ENCODE data around the gene TJAP1. TPM values are rescaled to one million over a fixed set of nuclear protein-coding genes. Genes with fewer than 3 reads are reported as not detected.

The TJAP1 gene
- total RNA-seq, 1 donor from 2014 or later, result 45.3 TPM

GRCh38 chr6:43516367-43516696 lies 39.0 kb downstream of the TJAP1 start:
- H3K4me1 Mint-ChIP-seq, result peaks cover 29% of the 10 kb centered on the region
- H3K27ac Mint-ChIP-seq, result no peak overlapping the region
- H3K27me3 Mint-ChIP-seq, result no peaks in the 10 kb centered on the region
- no peak overlapping the region for H3K4me3 Mint-ChIP-seq
- no peak for TF ChIP-seq CTCF (IDR thresholded peaks at IDR 0.05)
- ChIA-PET CTCF (interaction anchor here (1.2 to 2.6 kb wide), 2 partner anchors 10 to 287 kb away, joined by 3 to 13 read pairs; partner anchors contain the start of gene DNPH1), POLR2A (interaction anchor here (0.5 to 2.5 kb wide), 16 partner anchors 9 to 637 kb away, joined by 3 to 15 read pairs (median 4); partner anchors contain the start of genes ABCC10, CNPY3, CUL7 and GTPBP2)
- intact Hi-C loops (cut with micrococcal nuclease), result loop anchor here (2.0 to 10.0 kb wide), 6 partner anchors 254 to 952 kb away; partner anchors contain the start of genes MEA1, NFKBIE, SRF and UBR2
- ATAC-seq (ENCODE audit: low read depth) (peak; percentile 2), DNase-seq (no peak)
- H3K36me3 Mint-ChIP-seq (ENCODE audit: low read depth), result peaks cover 43% of the 10 kb centered on the region
- H3K9me3 Mint-ChIP-seq, result no peaks in the 10 kb centered on the region

GRCh38 chr6:43516697-43517504 lies 39.5 kb downstream of the TJAP1 start, which contains the start of the genes POLR1C and YIPF3:
Gene POLR1C (plus strand): TSS chr6:43517089. CDS start chr6:43517110, 21 bp downstream.
Gene YIPF3 (minus strand): TSS chr6:43516926. CDS start chr6:43516807, 119 bp downstream.
- H3K27me3 Mint-ChIP-seq, result no peaks in the 10 kb centered on the region

GRCh38 chr6:43517505-43518357 lies 40.4 kb downstream of the TJAP1 start:
- no peak for TF ChIP-seq CTCF (IDR thresholded peaks at IDR 0.05)
- DNase-seq (no peak), ATAC-seq (ENCODE audit: low read depth) (peak; percentile 16)
- Mint-ChIP-seq H3K36me3 (ENCODE audit: low read depth) (peaks cover 29% of the 10 kb centered on the region), H3K4me1 (peaks cover 29% of the 10 kb centered on the region), H3K27ac (no peak overlapping the region), H3K27me3 (no peaks in the 10 kb centered on the region), H3K9me3 (no peaks in the 10 kb centered on the region), H3K4me3 (no peak overlapping the region)
- intact Hi-C loops (cut with micrococcal nuclease), result loop anchor here (1.0 to 10.0 kb wide), 10 partner anchors 40 to 953 kb away; partner anchors contain the start of genes GTPBP2, KLC4, MEA1 and MRPL2
- ChIA-PET CTCF (interaction anchor here (1.4 to 2.6 kb wide), 2 partner anchors 8 to 11 kb away, joined by 4 to 13 read pairs; partner anchors contain the start of gene LRRC73), POLR2A (interaction anchor here (0.6 to 2.5 kb wide), 12 partner anchors 11 to 772 kb away, joined by 3 to 15 read pairs (median 6); partner anchors contain the start of genes ABCC10, CUL7, GTPBP2 and POLH)

More at GRCh38 chr6:43516697-43517504, 39.5 kb downstream of the TJAP1 start, which contains the start of the genes POLR1C and YIPF3:
- peak within 1 kb of the TSS; percentile 54 for H3K27ac Mint-ChIP-seq
- peaks cover 29% of the 10 kb centered on the region for H3K4me1 Mint-ChIP-seq
- ChIA-PET CTCF (interaction anchor here (1.2 to 2.6 kb wide), 2 partner anchors 10 to 288 kb away, joined by 3 to 13 read pairs; partner anchors contain the start of gene DNPH1), POLR2A (interaction anchor here (0.5 to 2.5 kb wide), 20 partner anchors 9 to 637 kb away, joined by 3 to 15 read pairs (median 4); partner anchors contain the start of genes ABCC10, CNPY3, CUL7 and GTPBP2)
- H3K4me3 Mint-ChIP-seq, result no peak within 1 kb of the TSS
- TF ChIP-seq CTCF (IDR thresholded peaks at IDR 0.05), result no peak
- ATAC-seq (ENCODE audit: low read depth), result peak; percentile 94
- H3K36me3 Mint-ChIP-seq (ENCODE audit: low read depth), result peaks cover 37% of the 10 kb centered on the region
- intact Hi-C loops (cut with micrococcal nuclease), result loop anchor here (1.0 to 10.0 kb wide), 10 partner anchors 40 to 952 kb away; partner anchors contain the start of genes GTPBP2, KLC4, MEA1 and MRPL2
- peak; percentile 87 for DNase-seq
- no peaks in the 10 kb centered on the region for H3K9me3 Mint-ChIP-seq

GRCh38 chr6:43520097-43520496 lies 42.7 kb downstream of the TJAP1 start:
- H3K27ac Mint-ChIP-seq, result no peak overlapping the region
- ATAC-seq (ENCODE audit: low read depth), result no peak

More at GRCh38 chr6:43520097-43520496, 42.7 kb downstream of the TJAP1 start:
- intact Hi-C loops (cut with micrococcal nuclease), result no loop called here
- Mint-ChIP-seq H3K4me3 (no peak overlapping the region), H3K4me1 (peaks cover 14% of the 10 kb centered on the region), H3K9me3 (no peaks in the 10 kb centered on the region), H3K36me3 (ENCODE audit: low read depth) (peaks cover 10% of the 10 kb centered on the region), H3K27me3 (no peaks in the 10 kb centered on the region)
- TF ChIP-seq CTCF (IDR thresholded peaks at IDR 0.05), result no peak
- CTCF ChIA-PET, result no interaction called here
- POLR2A ChIA-PET, result interaction anchor here (0.6 kb wide), 1 partner anchor 9 kb away, joined by 3 read pairs; no protein-coding TSS in a partner anchor
- no peak for DNase-seq

Data from activated B cell treated with CpG ODN at 0.5 μM for 24 hours (primary cell).